Activated CD4-positive, alpha-beta T cell treated with anti-CD3 and anti-CD28 coated beads for 36 hours (primary cell): Measurements from ENCODE around the gene STAM. TPM values are rescaled to one million over a fixed set of nuclear protein-coding genes. Genes with fewer than 3 reads are reported as not detected.
"Not testable (repeated sequence)": the region's sequence is repeated elsewhere in the genome, so short reads cannot be mapped to it uniquely, and the experiment has no call there.

Source experiments
- ATAC-seq: fragments of 200-7000 bp; cut with Tn5 transposase; one replicate; pipeline ENCODE4 v1.10.0; 2021; ENCODE audit warnings: mild to moderate bottlenecking, moderate library complexity
- CTCF ChIA-PET: fragments of 350-600 bp; sonication (Branson Sonifier 250); formaldehyde crosslinking; loops from one replicate; lab custom pipeline; 2021; ENCODE audit warnings: antibody characterized with exemption; lab: Charles Lee
- POLR2A ChIA-PET: fragments of 350-600 bp; sonication (Branson Sonifier 250); formaldehyde crosslinking; loops from one replicate; lab custom pipeline; 2021; ENCODE audit warnings: antibody characterized with exemption, inconsistent platforms; lab: Charles Lee
- DNase-seq: peaks from one replicate; pipeline ENCODE4 v3.0.0-alpha.2; 2020
- H3K27ac Mint-ChIP-seq: one replicate; pipeline ENCODE4 v1.8.0; 2021; ENCODE audit warnings: mixed read lengths
- H3K27me3 Mint-ChIP-seq: one replicate; pipeline ENCODE4 v1.8.0; 2021; ENCODE audit warnings: mixed read lengths
- H3K36me3 Mint-ChIP-seq: one replicate; pipeline ENCODE4 v1.8.0; 2021; ENCODE audit warnings: low read depth, mixed read lengths
- H3K4me1 Mint-ChIP-seq: one replicate; pipeline ENCODE4 v1.8.0; 2021; ENCODE audit warnings: mixed read lengths
- H3K4me3 Mint-ChIP-seq: one replicate; pipeline ENCODE4 v1.8.0; 2021; ENCODE audit warnings: mild to moderate bottlenecking, moderate library complexity, mixed read lengths
- H3K9me3 Mint-ChIP-seq: one replicate; pipeline ENCODE4 v1.8.0; 2021; ENCODE audit warnings: low read depth, mixed read lengths
- intact Hi-C, 2 experiments: fragments of 100-400 bp; cut with DNase I in 1 of 2; cut with micrococcal nuclease in 1 of 2; formaldehyde crosslinking; loops; one replicate each; pipeline versions ENCODE4 v1.14.2 to v1.15.1; 2022 to 2024; cut with DNase I, micrococcal nuclease
- total RNA-seq, 2 experiments: library from RNA; stranded (reverse); gene quantifications; one replicate each; pipeline ENCODE4 v1.2.3, GENCODE V29; 2021

The STAM gene
- total RNA-seq, 2 experiments from 2014 or later = 17.9 to 23.8 TPM

GRCh38 chr10:17698696-17699095 lies 54.7 kb downstream of the STAM start:
- H3K27me3 Mint-ChIP-seq = no peaks in the 10 kb centered on the region
- no peak for ATAC-seq
- no peaks in the 10 kb centered on the region for H3K9me3 Mint-ChIP-seq
- ChIA-PET POLR2A (no interaction called here), CTCF (interaction anchor here (1.2 to 2.0 kb wide), 3 partner anchors 9 to 38 kb away, joined by 5 to 6 read pairs (median 5); no protein-coding TSS in a partner anchor)
- H3K36me3 Mint-ChIP-seq = peaks cover 34% of the 10 kb centered on the region
- no peak for DNase-seq
- peaks cover 2% of the 10 kb centered on the region for H3K4me1 Mint-ChIP-seq
- no peak overlapping the region for H3K27ac Mint-ChIP-seq
- intact Hi-C loops = no loop called here
- no peak overlapping the region for H3K4me3 Mint-ChIP-seq

- Mint-ChIP-seq H3K9me3 (no peaks in the 10 kb centered on the region), H3K4me1 (peaks cover 2% of the 10 kb centered on the region), H3K36me3 (peaks cover 28% of the 10 kb centered on the region), H3K27ac (no peak overlapping the region), H3K27me3 (no peaks in the 10 kb centered on the region), H3K4me3 (no peak overlapping the region)
- POLR2A ChIA-PET = no interaction called here
- intact Hi-C loops = no loop called here
- ATAC-seq (no peak), DNase-seq (no peak)
- CTCF ChIA-PET = no interaction called here
Observed at GRCh38 chr10:17701301-17701700, 57.4 kb downstream of the STAM start.

- ChIA-PET POLR2A (no interaction called here), CTCF (interaction anchor here (1.0 kb wide), 1 partner anchor 203 kb away, joined by 4 read pairs; no protein-coding TSS in a partner anchor)
- DNase-seq = no peak
- Mint-ChIP-seq H3K4me3 (no peak overlapping the region), H3K4me1 (peaks cover 2% of the 10 kb centered on the region), H3K27ac (no peak overlapping the region), H3K9me3 (no peaks in the 10 kb centered on the region), H3K36me3 (peaks cover 22% of the 10 kb centered on the region), H3K27me3 (no peaks in the 10 kb centered on the region)
- intact Hi-C loops = no loop called here
- ATAC-seq = no peak
Observed at GRCh38 chr10:17703706-17704105, 59.8 kb downstream of the STAM start.

- peaks cover 39% of the 10 kb centered on the region for H3K36me3 Mint-ChIP-seq
- no peak for DNase-seq
- no peak overlapping the region for H3K4me3 Mint-ChIP-seq
- CTCF ChIA-PET = interaction anchor here (1.2 to 1.6 kb wide), 2 partner anchors 10 to 35 kb away, joined by 3 to 5 read pairs; no protein-coding TSS in a partner anchor
- intact Hi-C loops = no loop called here
- H3K4me1 Mint-ChIP-seq = no peaks in the 10 kb centered on the region
- no peaks in the 10 kb centered on the region for H3K9me3 Mint-ChIP-seq
- no peak for ATAC-seq
- POLR2A ChIA-PET = no interaction called here
- H3K27ac Mint-ChIP-seq = no peak overlapping the region
- no peaks in the 10 kb centered on the region for H3K27me3 Mint-ChIP-seq
Observed at GRCh38 chr10:17708821-17709220, 64.9 kb downstream of the STAM start.

- no peak for DNase-seq
- intact Hi-C loops = no loop called here
- H3K27me3 Mint-ChIP-seq = no peaks in the 10 kb centered on the region
- no peak for ATAC-seq
- POLR2A ChIA-PET = no interaction called here
- no peaks in the 10 kb centered on the region for H3K4me1 Mint-ChIP-seq
- no peaks in the 10 kb centered on the region for H3K9me3 Mint-ChIP-seq
- CTCF ChIA-PET = interaction anchor here (0.7 to 1.6 kb wide), 3 partner anchors 11 to 165 kb away, joined by 3 to 5 read pairs (median 3); no protein-coding TSS in a partner anchor
- H3K36me3 Mint-ChIP-seq = peaks cover 44% of the 10 kb centered on the region
- H3K4me3 Mint-ChIP-seq = no peak overlapping the region
- no peak overlapping the region for H3K27ac Mint-ChIP-seq
Observed at GRCh38 chr10:17709492-17709891, 65.5 kb downstream of the STAM start.

GRCh38 chr10:17710181-17710580 lies 66.2 kb downstream of the STAM start:
- no peak overlapping the region for H3K27ac Mint-ChIP-seq
- H3K4me3 Mint-ChIP-seq = no peak overlapping the region
- POLR2A ChIA-PET = no interaction called here
- H3K36me3 Mint-ChIP-seq = peaks cover 45% of the 10 kb centered on the region
- H3K9me3 Mint-ChIP-seq = no peaks in the 10 kb centered on the region
- intact Hi-C loops = no loop called here
- no peaks in the 10 kb centered on the region for H3K4me1 Mint-ChIP-seq
- CTCF ChIA-PET = interaction anchor here (0.7 to 1.6 kb wide), 3 partner anchors 12 to 164 kb away, joined by 3 to 5 read pairs (median 3); no protein-coding TSS in a partner anchor
- DNase-seq (no peak), ATAC-seq (no peak)
- no peaks in the 10 kb centered on the region for H3K27me3 Mint-ChIP-seq

- Mint-ChIP-seq H3K9me3 (no peaks in the 10 kb centered on the region), H3K27me3 (no peaks in the 10 kb centered on the region), H3K4me3 (no peak overlapping the region), H3K36me3 (peaks cover 54% of the 10 kb centered on the region), H3K4me1 (no peaks in the 10 kb centered on the region), H3K27ac (no peak overlapping the region)
- no peak for ATAC-seq
- CTCF ChIA-PET = no interaction called here
- intact Hi-C loops = no loop called here
- no peak for DNase-seq
- POLR2A ChIA-PET = no interaction called here
Observed at GRCh38 chr10:17712053-17712452, 68.1 kb downstream of the STAM start.

GRCh38 chr10:17712717-17713471 lies 68.9 kb downstream of the STAM start:
- Mint-ChIP-seq H3K4me1 (no peaks in the 10 kb centered on the region), H3K27me3 (no peaks in the 10 kb centered on the region), H3K27ac (no peak overlapping the region), H3K36me3 (peaks cover 56% of the 10 kb centered on the region), H3K9me3 (no peaks in the 10 kb centered on the region), H3K4me3 (no peak overlapping the region)
- intact Hi-C loops = no loop called here
- ChIA-PET CTCF (interaction anchor here (0.6 kb wide), 1 partner anchor 86 kb away, joined by 3 read pairs; no protein-coding TSS in a partner anchor), POLR2A (no interaction called here)
- DNase-seq (no peak), ATAC-seq (no peak)

- POLR2A ChIA-PET = no interaction called here
- Mint-ChIP-seq H3K27ac (no peak overlapping the region), H3K4me3 (no peak overlapping the region), H3K4me1 (no peaks in the 10 kb centered on the region), H3K36me3 (peaks cover 58% of the 10 kb centered on the region), H3K9me3 (no peaks in the 10 kb centered on the region), H3K27me3 (no peaks in the 10 kb centered on the region)
- DNase-seq = no peak
- no peak for ATAC-seq
- intact Hi-C loops = no loop called here
- CTCF ChIA-PET = interaction anchor here (0.6 kb wide), 1 partner anchor 87 kb away, joined by 3 read pairs; no protein-coding TSS in a partner anchor
Observed at GRCh38 chr10:17713758-17714157, 69.8 kb downstream of the STAM start.

- no peaks in the 10 kb centered on the region for H3K27me3 Mint-ChIP-seq
- CTCF ChIA-PET = no interaction called here
Observed at GRCh38 chr10:17716161-17716560, 72.2 kb downstream of the STAM start.

GRCh38 chr10:17722317-17723014 lies 78.5 kb downstream of the STAM start:
- peaks cover 36% of the 10 kb centered on the region for H3K36me3 Mint-ChIP-seq
- H3K4me1 Mint-ChIP-seq, H3K4me3 Mint-ChIP-seq, H3K27ac Mint-ChIP-seq, ATAC-seq, H3K9me3 Mint-ChIP-seq, CTCF ChIA-PET, intact Hi-C loops, DNase-seq, H3K27me3 Mint-ChIP-seq, POLR2A ChIA-PET: not testable (repeated sequence)

More at GRCh38 chr10:17716161-17716560, 72.2 kb downstream of the STAM start:
- Mint-ChIP-seq H3K36me3 (peaks cover 61% of the 10 kb centered on the region), H3K27ac (no peak overlapping the region), H3K4me1 (no peaks in the 10 kb centered on the region), H3K4me3 (no peak overlapping the region), H3K9me3 (no peaks in the 10 kb centered on the region)
- intact Hi-C loops = no loop called here
- POLR2A ChIA-PET = no interaction called here
- no peak for DNase-seq
- ATAC-seq = no peak
